Activated naive CD4-positive, alpha-beta T cell (primary cell): ENCODE results near the gene NINJ2.
A peak's percentile ranks its signal among the peaks of the same experiment; 100 is the strongest.

ENCODE experiments used
- DNase-seq, 4 experiments: peaks; one replicate each; lab custom pipeline; 2025; lab: John Stamatoyannopoulos, UW

NINJ2 gene

GRCh38 chr12:614411-614970 lies 48.8 kb downstream of the NINJ2 start:
- DNase-seq: peak in 1 of 4 experiments; percentile 22

DNA sequence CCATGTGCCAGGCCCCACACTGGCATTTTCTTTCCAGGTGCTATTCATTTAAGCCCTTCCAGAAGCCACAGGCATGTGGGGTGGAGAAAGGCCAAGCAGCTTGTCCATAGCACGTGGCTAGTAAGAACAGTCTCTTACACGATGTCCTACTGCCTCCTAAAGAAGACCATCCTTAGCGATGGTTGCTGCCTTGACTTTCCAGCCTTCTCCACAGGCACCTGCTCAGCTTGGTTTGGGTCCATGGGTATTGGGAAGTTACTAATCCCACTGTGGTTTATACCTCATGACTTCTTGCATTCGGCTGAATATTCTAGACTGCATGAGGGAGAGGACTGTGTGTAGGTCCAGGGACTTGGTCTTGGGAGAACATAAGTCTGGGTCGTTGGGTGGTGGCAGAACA lies 49.2 kb downstream of the NINJ2 start:
- no peak for DNase-seq

- no peak for DNase-seq
Observed at GRCh38 chr12:612886-613285, 50.4 kb downstream of the NINJ2 start.

- no peak for DNase-seq
Observed at GRCh38 chr12:612293-612692, 51.0 kb downstream of the NINJ2 start.

GRCh38 chr12:611721-612120 lies 51.5 kb downstream of the NINJ2 start:
- no peak for DNase-seq

DNA sequence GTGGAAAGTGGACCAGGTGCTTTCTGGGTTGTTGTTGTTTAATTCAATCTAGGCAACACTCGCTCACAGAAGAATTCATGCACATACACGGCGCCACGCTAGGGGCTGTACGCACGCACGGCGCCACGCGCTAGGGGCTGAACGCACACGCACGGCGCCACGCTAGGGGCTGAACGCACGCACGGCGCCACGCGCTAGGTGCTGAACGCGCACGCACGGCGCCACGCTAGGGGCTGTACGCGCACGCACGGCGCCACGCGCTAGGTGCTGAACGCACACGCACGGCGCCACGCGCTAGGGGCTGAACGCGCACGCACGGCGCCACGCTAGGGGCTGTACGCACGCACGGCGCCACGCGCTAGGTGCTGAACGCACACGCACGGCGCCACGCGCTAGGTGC lies 54.3 kb downstream of the NINJ2 start:
- no peak for DNase-seq

- DNase-seq: no peak
Observed at GRCh38 chr12:608413-608812, 54.8 kb downstream of the NINJ2 start.

DNA sequence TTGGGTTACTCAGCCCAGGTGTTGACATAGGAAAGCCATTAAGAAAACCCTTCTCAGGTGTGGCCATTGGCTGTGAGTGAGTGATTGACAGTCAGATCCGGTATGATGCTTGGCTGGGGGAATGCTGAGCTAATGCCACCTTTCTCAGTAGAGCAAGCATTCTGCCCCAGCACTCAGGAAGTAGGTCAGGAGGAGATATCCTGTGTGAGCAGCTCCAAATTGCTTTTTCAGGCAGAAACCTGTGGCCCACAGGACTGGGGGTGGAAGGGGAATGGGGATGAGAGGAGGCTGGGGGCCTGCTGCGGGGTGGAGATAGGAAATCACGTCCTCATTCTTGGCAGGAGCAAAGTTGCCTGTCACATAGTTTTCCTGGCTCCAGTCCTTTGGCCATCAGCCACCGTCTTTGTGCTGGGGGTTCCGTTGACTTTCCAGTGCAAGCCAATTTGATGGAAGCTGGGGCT lies 55.7 kb downstream of the NINJ2 start:
- DNase-seq: no peak

DNA sequence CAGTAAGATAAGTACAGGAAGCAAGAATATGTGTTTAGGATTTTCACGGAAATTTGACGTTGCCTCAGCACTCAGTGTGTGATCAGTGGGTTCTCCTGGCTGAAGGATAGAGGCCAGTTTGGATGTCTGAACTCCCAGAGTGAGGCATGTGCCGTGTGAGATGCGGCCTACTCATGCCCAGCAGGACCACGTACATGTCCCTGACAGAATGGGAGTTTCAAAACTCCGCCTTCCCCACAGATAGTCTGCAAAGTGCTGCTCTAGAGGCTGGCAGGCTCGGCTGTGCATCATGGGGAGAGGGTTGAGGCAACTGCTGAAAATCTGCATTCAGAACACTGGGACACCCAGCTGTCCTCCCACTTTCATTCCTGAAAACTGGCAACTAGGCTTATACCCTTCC lies 58.3 kb downstream of the NINJ2 start:
- DNase-seq: no peak

DNA sequence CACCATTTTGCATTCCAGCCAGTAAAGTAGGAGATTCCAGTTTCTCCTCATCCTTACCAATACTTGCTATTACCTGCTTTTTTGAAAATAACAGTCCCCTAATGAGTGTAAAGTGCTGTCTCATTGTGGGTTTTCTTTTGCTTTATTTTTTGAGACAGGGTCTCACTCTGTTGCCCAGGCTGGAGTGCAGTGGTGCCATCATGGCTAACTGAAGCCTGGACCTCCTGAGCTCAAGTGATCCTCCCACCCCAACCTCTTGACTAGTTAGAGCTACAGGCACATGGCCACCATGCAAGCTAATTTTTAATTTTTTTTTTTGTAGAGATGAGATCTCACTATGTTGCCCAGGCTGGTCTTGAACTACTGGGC lies 60.6 kb downstream of the NINJ2 start:
- no peak for DNase-seq

GRCh38 chr12:601976-602699 lies 61.1 kb downstream of the NINJ2 start:
- DNase-seq: no peak

GRCh38 chr12:599756-600155 lies 63.5 kb downstream of the NINJ2 start:
- no peak for DNase-seq

- DNase-seq: no peak
Observed at GRCh38 chr12:597926-598568, 65.2 kb downstream of the NINJ2 start.

- no peak for DNase-seq
Observed at GRCh38 chr12:593396-594270, 69.6 kb downstream of the NINJ2 start.

DNA sequence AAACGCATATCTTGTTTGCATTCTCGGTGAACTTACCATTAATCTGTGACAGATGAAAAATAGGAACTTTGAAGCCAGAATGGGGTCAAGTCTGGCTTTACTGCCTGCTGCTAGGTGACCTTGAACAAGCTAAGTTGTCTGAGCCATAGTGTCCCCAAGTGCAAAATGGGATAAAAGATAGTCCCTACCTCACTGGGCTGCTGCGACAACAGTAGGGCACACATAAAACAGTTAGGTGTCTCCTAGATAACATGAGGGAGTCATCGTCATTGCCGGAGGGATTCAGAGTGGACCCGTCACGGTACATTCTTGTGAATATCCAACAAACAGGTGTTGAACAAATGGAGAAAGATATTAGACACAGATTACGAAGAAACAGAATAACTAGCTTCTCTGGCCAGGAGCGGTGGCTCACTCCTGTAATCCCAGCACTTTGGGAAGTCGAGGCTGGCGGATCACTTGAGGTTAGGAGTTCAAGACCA lies 71.2 kb downstream of the NINJ2 start:
- no peak for DNase-seq

GRCh38 chr12:591167-592023 lies 71.8 kb downstream of the NINJ2 start:
- no peak for DNase-seq

DNA sequence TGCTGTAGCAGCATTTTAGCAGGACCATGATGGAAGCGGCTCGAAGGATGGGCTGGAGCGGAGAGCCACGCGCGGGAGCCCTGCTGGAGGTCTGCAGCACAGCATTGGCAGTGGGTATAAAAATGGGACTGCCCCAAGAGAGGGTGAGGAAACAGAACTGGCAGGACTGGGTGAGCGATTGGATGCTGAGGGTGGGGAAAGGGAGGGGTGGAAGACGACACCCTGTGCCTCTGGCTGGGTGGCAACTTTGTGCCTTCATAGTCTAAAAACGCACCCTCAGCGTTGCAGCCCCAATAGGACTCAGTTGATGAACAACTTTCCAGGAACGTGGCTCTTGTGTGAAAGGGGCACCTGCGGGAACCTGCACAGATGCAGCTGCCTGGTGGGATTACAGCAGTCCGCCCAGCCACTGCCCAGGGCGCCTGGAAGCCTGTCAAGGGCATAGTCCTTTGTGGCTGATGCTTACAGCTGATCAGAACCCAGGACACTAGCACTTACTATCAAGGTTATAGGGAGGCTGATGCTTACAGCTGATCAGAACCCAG lies 73.0 kb downstream of the NINJ2 start:
- no peak for DNase-seq

GRCh38 chr12:588646-589045 lies 74.6 kb downstream of the NINJ2 start:
- no peak for DNase-seq

GRCh38 chr12:588024-588322 lies 75.3 kb downstream of the NINJ2 start:
- no peak for DNase-seq

GRCh38 chr12:587132-588023 lies 75.9 kb downstream of the NINJ2 start:
- DNase-seq: no peak
